MM.1S (cell line): ENCODE measurements around the gene RASSF6.

Source experiments
- EZH2phosphoT487 ChIP-seq: fragments of 300-600 bp; sonication (generic); IDR thresholded peaks from 2 replicates; pipeline ENCODE4 v1.6.1; 2018; ENCODE audit warnings: antibody characterized with exemption, low read length
- TF ChIP-seq, protein P1 (sequence below): fragments of 300-600 bp; sonication (generic); IDR thresholded peaks from 2 replicates; pipeline ENCODE4 v1.5.1; 2016; ENCODE audit warnings: antibody characterized with exemption, low read length, mixed read lengths

DNA sequence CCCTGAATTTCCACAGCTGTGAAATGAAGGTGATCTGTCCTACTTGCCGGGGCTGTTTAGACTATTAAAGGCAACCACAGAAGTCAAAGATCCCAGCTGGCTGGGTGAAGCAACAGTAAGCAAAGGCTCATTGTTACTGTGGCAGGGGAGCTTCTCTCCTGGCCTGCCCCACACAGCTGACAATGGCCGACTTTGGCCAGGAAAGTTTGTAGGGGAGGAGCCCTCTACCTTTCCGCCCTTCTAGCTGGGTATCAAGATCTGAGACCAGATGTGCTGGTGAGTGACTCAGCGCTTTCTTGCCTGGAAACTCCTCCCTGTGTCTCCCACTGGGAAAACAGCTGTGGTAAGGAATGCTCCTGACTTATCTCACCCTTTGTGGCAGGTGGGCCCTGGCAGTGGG is 21.1 kb downstream of the RASSF6 start:
- TF ChIP-seq, protein P1, sequence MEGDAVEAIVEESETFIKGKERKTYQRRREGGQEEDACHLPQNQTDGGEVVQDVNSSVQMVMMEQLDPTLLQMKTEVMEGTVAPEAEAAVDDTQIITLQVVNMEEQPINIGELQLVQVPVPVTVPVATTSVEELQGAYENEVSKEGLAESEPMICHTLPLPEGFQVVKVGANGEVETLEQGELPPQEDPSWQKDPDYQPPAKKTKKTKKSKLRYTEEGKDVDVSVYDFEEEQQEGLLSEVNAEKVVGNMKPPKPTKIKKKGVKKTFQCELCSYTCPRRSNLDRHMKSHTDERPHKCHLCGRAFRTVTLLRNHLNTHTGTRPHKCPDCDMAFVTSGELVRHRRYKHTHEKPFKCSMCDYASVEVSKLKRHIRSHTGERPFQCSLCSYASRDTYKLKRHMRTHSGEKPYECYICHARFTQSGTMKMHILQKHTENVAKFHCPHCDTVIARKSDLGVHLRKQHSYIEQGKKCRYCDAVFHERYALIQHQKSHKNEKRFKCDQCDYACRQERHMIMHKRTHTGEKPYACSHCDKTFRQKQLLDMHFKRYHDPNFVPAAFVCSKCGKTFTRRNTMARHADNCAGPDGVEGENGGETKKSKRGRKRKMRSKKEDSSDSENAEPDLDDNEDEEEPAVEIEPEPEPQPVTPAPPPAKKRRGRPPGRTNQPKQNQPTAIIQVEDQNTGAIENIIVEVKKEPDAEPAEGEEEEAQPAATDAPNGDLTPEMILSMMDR: no peak
- no peak for TF ChIP-seq EZH2phosphoT487
